H1 (cell line): ENCODE measurements around the gene CRY1. TPM values are rescaled to one million over a fixed set of nuclear protein-coding genes. Genes with fewer than 3 reads are reported as not detected.
A peak's percentile ranks its signal among the peaks of the same experiment; 100 is the strongest.

Experiments
- CTCF ChIA-PET: fragments of 300-600 bp; sonication (Branson Sonifier 250); formaldehyde crosslinking; loops from one replicate; lab custom pipeline; 2021; ENCODE audit not compliant: partially characterized antibody; lab: Charles Lee
- POLR2A ChIA-PET: fragments of 300-600 bp; sonication (Branson Sonifier 250); formaldehyde crosslinking; loops from one replicate; lab custom pipeline; 2021; ENCODE audit warnings: inconsistent platforms; ENCODE audit not compliant: partially characterized antibody; lab: Charles Lee
- DNase-seq, 2 experiments: peaks; one replicate each; pipeline versions ENCODE4 v3.0.0 to v3.0.0-alpha.2; 2010 to 2022; ENCODE audit warnings: low spot score in 2 of 2, low read depth in 1 of 2, mixed read lengths in 1 of 2
- FAIRE-seq: peaks from 2 replicates; lab custom pipeline; 2011; peaks lifted over from hg19 to GRCh38; lab: Jason Lieb, UNC
- H2AFZ ChIP-seq: 2 replicates; pipeline ENCODE4 v1.8.1; 2012; ENCODE audit warnings: low read length, inconsistent platforms
- H2AK5ac ChIP-seq: 2 replicates; pipeline ENCODE4 v1.6.1; 2013; ENCODE audit warnings: low read depth, low read length
- H2BK120ac ChIP-seq: replicated peaks from 2 replicates; pipeline ENCODE3; 2013; ENCODE audit warnings: low read depth, low read length, inconsistent platforms
- H2BK12ac ChIP-seq: 2 replicates; pipeline ENCODE4 v1.6.1; 2013; ENCODE audit warnings: low read depth, low read length
- H2BK15ac ChIP-seq: 2 replicates; pipeline ENCODE4 v1.6.1; 2013; ENCODE audit warnings: low read length
- H2BK20ac ChIP-seq: 2 replicates; pipeline ENCODE4 v1.6.1; 2013; ENCODE audit warnings: low read length
- H2BK5ac ChIP-seq: 2 replicates; pipeline ENCODE4 v1.6.1; 2013; ENCODE audit warnings: low read depth, low read length
- H3K14ac ChIP-seq: 2 replicates; pipeline ENCODE4 v1.6.1; 2013; ENCODE audit warnings: inconsistent platforms; ENCODE audit not compliant: insufficient read length
- H3K18ac ChIP-seq: 2 replicates; pipeline ENCODE4 v1.6.1; 2013; ENCODE audit warnings: low read length; ENCODE audit errors: extremely low read depth
- H3K23ac ChIP-seq: 2 replicates; pipeline ENCODE4 v1.6.1; 2013; ENCODE audit warnings: inconsistent platforms; ENCODE audit not compliant: insufficient read length
- H3K23me2 ChIP-seq: 2 replicates; pipeline ENCODE4 v1.6.1; 2013; ENCODE audit warnings: low read depth, low read length
- H3K27ac ChIP-seq: 2 replicates; pipeline ENCODE4 v1.6.1; 2011; ENCODE audit warnings: low read depth, low read length, inconsistent platforms
- H3K27me3 ChIP-seq, 4 experiments: replicated peaks in 1 of 4; 1 replicate in 1 of 4; 2 replicates in 3 of 4; pipeline versions ENCODE4 v1.6.1 to v1.8.1; 2011 to 2013; ENCODE audit warnings: low read length in 3 of 4, mild to moderate bottlenecking in 3 of 4, inconsistent platforms in 2 of 4, mixed read lengths in 2 of 4, moderate library complexity in 1 of 4; ENCODE audit not compliant: control insufficient read depth in 3 of 4, insufficient read depth in 3 of 4; ENCODE audit errors: extremely low read depth in 1 of 4
- H3K36me3 ChIP-seq, 4 experiments: 2 replicates each; pipeline versions ENCODE4 v1.6.1 to v1.8.1; 2011 to 2013; ENCODE audit warnings: mild to moderate bottlenecking in 4 of 4, low read length in 3 of 4, moderate library complexity in 2 of 4, control low read depth in 1 of 4, inconsistent platforms in 1 of 4; ENCODE audit not compliant: insufficient read depth in 4 of 4, control insufficient read depth in 2 of 4
- H3K4ac ChIP-seq: replicated peaks from 2 replicates; pipeline ENCODE3; 2013; ENCODE audit warnings: low read length, low read depth, mixed read lengths, inconsistent platforms; ENCODE audit not compliant: insufficient read length
- H3K4me1 ChIP-seq, 4 experiments: replicated peaks in 1 of 4; 1 replicate in 1 of 4; 2 replicates in 3 of 4; pipeline versions ENCODE4 v1.6.1 to v1.8.1; 2011 to 2013; ENCODE audit warnings: low read length in 3 of 4, inconsistent platforms in 2 of 4, mixed read lengths in 1 of 4; ENCODE audit not compliant: insufficient read depth in 4 of 4, control insufficient read depth in 3 of 4
- H3K4me2 ChIP-seq, 2 experiments: 2 replicates each; pipeline versions ENCODE4 v1.6.1 to v1.8.1; 2011 to 2013; ENCODE audit warnings: low read depth in 2 of 2, low read length in 2 of 2, control low read depth in 1 of 2, inconsistent platforms in 1 of 2, mild to moderate bottlenecking in 1 of 2; ENCODE audit not compliant: insufficient read depth in 1 of 2
- H3K4me3 ChIP-seq, 4 experiments: fragments of 200-600, 300-600 bp in 1 of 4; sonication (generic), shearing (Covaris generic), sonication (Bioruptor Twin) in 1 of 4; 2 replicates each; pipeline versions ENCODE4 v1.5.1 to v1.8.1; 2011 to 2016; ENCODE audit warnings: low read length in 4 of 4, low read depth in 3 of 4, control low read depth in 2 of 4, inconsistent platforms in 2 of 4, mild to moderate bottlenecking in 2 of 4, mixed read lengths in 1 of 4, moderate library complexity in 1 of 4; ENCODE audit not compliant: insufficient read depth in 2 of 4; ENCODE audit errors: extremely low read depth in 1 of 4
- H3K56ac ChIP-seq: replicated peaks from 2 replicates; pipeline ENCODE3; 2013; ENCODE audit warnings: low read depth, mild to moderate bottlenecking, mixed read lengths, low read length, inconsistent platforms; ENCODE audit not compliant: insufficient read length
- H3K79me1 ChIP-seq: 2 replicates; pipeline ENCODE4 v1.6.1; 2013; ENCODE audit warnings: low read depth, low read length, control low read depth
- H3K79me2 ChIP-seq, 2 experiments: 2 replicates each; pipeline versions ENCODE4 v1.6.1 to v1.8.1; 2012 to 2013; ENCODE audit warnings: low read length in 2 of 2, mild to moderate bottlenecking in 2 of 2, inconsistent platforms in 1 of 2; ENCODE audit not compliant: insufficient read depth in 2 of 2, control insufficient read depth in 1 of 2
- H3K9ac ChIP-seq, 4 experiments: replicated peaks in 1 of 4; 1 replicate in 1 of 4; 2 replicates in 3 of 4; pipeline versions ENCODE4 v1.6.1 to v1.8.1; 2011 to 2013; ENCODE audit warnings: low read depth in 3 of 4, low read length in 3 of 4, control low read depth in 2 of 4, mild to moderate bottlenecking in 2 of 4, moderate library complexity in 2 of 4, inconsistent platforms in 1 of 4; ENCODE audit errors: extremely low read depth in 1 of 4
- H3K9me3 ChIP-seq, 2 experiments: 2 replicates each; pipeline versions ENCODE4 v1.6.1 to v1.8.1; 2012 to 2013; ENCODE audit warnings: mild to moderate bottlenecking in 2 of 2, moderate library complexity in 2 of 2, control low read depth in 1 of 2, inconsistent platforms in 1 of 2, low read depth in 1 of 2, low read length in 1 of 2, mixed read lengths in 1 of 2; ENCODE audit not compliant: insufficient read depth in 2 of 2
- H4K20me1 ChIP-seq, 2 experiments: replicated peaks in 1 of 2; 2 replicates each; pipeline versions ENCODE3 to v1.8.1; 2011 to 2013; ENCODE audit warnings: inconsistent platforms in 2 of 2, low read length in 2 of 2, mild to moderate bottlenecking in 1 of 2; ENCODE audit not compliant: insufficient read depth in 2 of 2, control insufficient read depth in 1 of 2
- H4K5ac ChIP-seq: 2 replicates; pipeline ENCODE4 v1.6.1; 2013; ENCODE audit warnings: low read length, low read depth, mixed read lengths, inconsistent platforms; ENCODE audit not compliant: insufficient read length
- H4K8ac ChIP-seq: 2 replicates; pipeline ENCODE4 v1.8.0; 2013; ENCODE audit warnings: mild to moderate bottlenecking, moderate library complexity, low read length, inconsistent platforms; ENCODE audit not compliant: insufficient read depth; ENCODE audit errors: extremely low read depth
- H4K91ac ChIP-seq: replicated peaks from 2 replicates; pipeline ENCODE3; 2013; ENCODE audit warnings: low read length, mixed read lengths, inconsistent platforms; ENCODE audit not compliant: insufficient read length
- BCL11A ChIP-seq, 2 experiments: IDR thresholded peaks; one replicate each; pipeline ENCODE4 v1.6.1; 2011; ENCODE audit warnings: low read depth in 2 of 2, low read length in 2 of 2, mild to moderate bottlenecking in 2 of 2
- CREB1 ChIP-seq: IDR thresholded peaks from 2 replicates; pipeline ENCODE4 v1.6.1; 2012; ENCODE audit warnings: inconsistent platforms
- JUND ChIP-seq: IDR thresholded peaks from 2 replicates; pipeline ENCODE4 v1.6.1; 2011; ENCODE audit warnings: mild to moderate bottlenecking, improper control_type of control experiment, low read length
- RAD21 ChIP-seq, 2 experiments: IDR thresholded peaks in 1 of 2; conservative IDR thresholded peaks in 1 of 2; 2 replicates each; pipeline ENCODE4 v1.6.1; 2011; ENCODE audit warnings: low read depth in 2 of 2, low read length in 2 of 2, improper control_type of control experiment in 1 of 2, inconsistent platforms in 1 of 2, mild to moderate bottlenecking in 1 of 2, moderate library complexity in 1 of 2
- SIX5 ChIP-seq: IDR thresholded peaks from 2 replicates; pipeline ENCODE4 v1.6.1; 2011; ENCODE audit warnings: mild to moderate bottlenecking, low read depth, low read length
- SUZ12 ChIP-seq: fragments of 200-600 bp; sonication (generic); IDR thresholded peaks from 2 replicates; pipeline ENCODE4 v1.6.1; 2012; ENCODE audit warnings: mild to moderate bottlenecking, inconsistent platforms, low read length, moderate library complexity, mixed read lengths
- WGBS, 2 experiments: shearing (Covaris generic) in 1 of 2; methylation state at CpG; one replicate each; pipeline versions ENCODE4 v1.1.6 to v1.1.7; 2013 to 2015; ENCODE audit warnings: low lambda C conversion rate in 2 of 2, mixed read lengths in 2 of 2, inconsistent platforms in 1 of 2, low coverage in 1 of 2, missing lambda C conversion rate in 1 of 2; ENCODE audit not compliant: insufficient replicate concordance in 2 of 2, insufficient coverage in 1 of 2, insufficient read length in 1 of 2; ENCODE audit errors: extremely low coverage in 1 of 2, missing lambda C conversion rate in 1 of 2; 5-methylcytosine and 5-hydroxymethylcytosine counted together
- polyA plus RNA-seq, 7 experiments: library from polyadenylated mRNA; depleted of rRNA in 3 of 7; stranded (reverse) in 5 of 7; unstranded in 2 of 7; fragments of >200 nt in 5 of 7; fragments of 200-250 nt in 2 of 7; gene quantifications; 1 replicate in 5 of 7; 2 replicates in 1 of 7; 4 replicates in 1 of 7; pipeline versions ENCODE4 v1.2.1 to v1.2.3, GENCODE V29; 2011 to 2013; ENCODE audit warnings: missing spikeins in 2 of 7, mixed read lengths in 2 of 7
- total RNA-seq: library from RNA; stranded (reverse); fragmentation: NEBNext Ultra II Directional; extraction: Animal tissue kit (Norgen Biotek cat#: 25700); gene quantifications from 2 replicates; pipeline ENCODE4 v1.2.1, GENCODE V29; 2021

CRY1 gene
- total and polyA plus RNA-seq, 2 of the 8 experiments (the other 6 are each of a cell fraction or from before 2014, with no cell fraction given), result 13.6 to 25.1 TPM

GRCh38 chr12:107109726-107110719 lies 16.7 kb upstream of the CRY1 start:
- Histone ChIP-seq H2BK20ac (no peak overlapping the region), H4K5ac (no peak overlapping the region), H2BK12ac (no peak overlapping the region), H3K9me3 (no peaks in the 10 kb centered on the region), H2AK5ac (no peak overlapping the region), H3K79me1 (no peaks in the 10 kb centered on the region), H3K27ac (no peak overlapping the region), H3K56ac (no peak overlapping the region), H3K36me3 (no peaks in the 10 kb centered on the region), H3K23ac (no peak overlapping the region), H2BK5ac (no peak overlapping the region), H3K27me3 (no peaks in the 10 kb centered on the region), H4K8ac (no peak overlapping the region), H2BK120ac (no peak overlapping the region), H4K91ac (no peak overlapping the region), H3K4ac (no peak overlapping the region), H3K23me2 (no peaks in the 10 kb centered on the region), H2AFZ (0 out of 2 replicates have a peak overlapping the region, but pooled peaks have one; percentile 68), H2BK15ac (no peak overlapping the region), H3K4me3 (no peak overlapping the region), H3K14ac (no peak overlapping the region), H3K4me1 (no peaks in the 10 kb centered on the region), H3K18ac (no peak overlapping the region), H3K79me2 (no peaks in the 10 kb centered on the region), H4K20me1 (no peaks in the 10 kb centered on the region), H3K9ac (no peak overlapping the region), H3K4me2 (no peak overlapping the region)
- ChIA-PET CTCF (interaction anchor here (1.1 to 1.9 kb wide), 3 partner anchors 22 to 497 kb away, joined by 3 to 5 read pairs (median 3); no protein-coding TSS in a partner anchor), POLR2A (no interaction called here)
- no peak for DNase-seq
- WGBS, 2 experiments, result 85% methylated on average over 12 of the region's 12 CpGs; no CpG with 5 or more reads in 1 of the 2 experiments
- FAIRE-seq, result no peak
- no peak for TF ChIP-seq JUND
- no peak for TF ChIP-seq RAD21 (IDR thresholded peaks at IDR 0.05 in 1 of 2, conservative IDR thresholded peaks at IDR 0.05 in 1 of 2; ENCODE audit: low read depth in 2 of 2, low read length in 2 of 2)
- no peak for TF ChIP-seq CREB1
- TF ChIP-seq SIX5, result no peak
- TF ChIP-seq SUZ12, result no peak
- TF ChIP-seq BCL11A (IDR thresholded peaks at IDR 0.05; ENCODE audit: low read depth in 2 of 2, low read length in 2 of 2), result no peak
